HCT116 (cell line): ENCODE data around the gene ARHGEF6.

Experiments used
- EZH2 ChIP-seq: fragments of 200-600 bp; sonication (generic); IDR thresholded peaks from 2 replicates; pipeline ENCODE4 v1.6.1; 2017; ENCODE audit warnings: antibody characterized with exemption, mixed run types
- EZH2phosphoT487 ChIP-seq: fragments of 200-600 bp; IDR thresholded peaks from 2 replicates; pipeline ENCODE4 v1.6.1; 2018; ENCODE audit warnings: antibody characterized with exemption, borderline replicate concordance
- POLR2AphosphoS5 ChIP-seq: IDR thresholded peaks from 2 replicates; pipeline ENCODE4 v1.6.1; 2011; ENCODE audit warnings: mild to moderate bottlenecking, low read depth, low read length, moderate library complexity
- YY1 ChIP-seq: IDR thresholded peaks from 2 replicates; pipeline ENCODE4 v1.6.1; 2011; ENCODE audit warnings: low read length, low read depth, moderate library complexity, mild to moderate bottlenecking; ENCODE audit not compliant: insufficient replicate concordance; ENCODE audit errors: extremely low read depth
- ZNF274 ChIP-seq: fragments of 200-500 bp; sonication (Bioruptor generic); IDR thresholded peaks from 2 replicates; pipeline ENCODE4 v1.6.1; 2014; ENCODE audit warnings: mild to moderate bottlenecking, low read depth, low read length, inconsistent platforms
- TF ChIP-seq, protein P1 (sequence below), 3 experiments: fragments of 200-600 bp in 1 of 3; sonication (generic) in 1 of 3; IDR thresholded peaks in 2 of 3; conservative IDR thresholded peaks in 1 of 3; 2 replicates each; pipeline ENCODE4 v1.5.1; 2012 to 2017; ENCODE audit warnings: low read depth in 2 of 3, low read length in 2 of 3, antibody characterized with exemption in 1 of 3, borderline replicate concordance in 1 of 3, control low read depth in 1 of 3, mild to moderate bottlenecking in 1 of 3, mixed read lengths in 1 of 3, mixed run types in 1 of 3, moderate library complexity in 1 of 3; ENCODE audit not compliant: insufficient read depth in 1 of 3
- TF ChIP-seq, protein P2 (sequence below): IDR thresholded peaks from 2 replicates; pipeline ENCODE4 v1.6.1; 2012

DNA sequence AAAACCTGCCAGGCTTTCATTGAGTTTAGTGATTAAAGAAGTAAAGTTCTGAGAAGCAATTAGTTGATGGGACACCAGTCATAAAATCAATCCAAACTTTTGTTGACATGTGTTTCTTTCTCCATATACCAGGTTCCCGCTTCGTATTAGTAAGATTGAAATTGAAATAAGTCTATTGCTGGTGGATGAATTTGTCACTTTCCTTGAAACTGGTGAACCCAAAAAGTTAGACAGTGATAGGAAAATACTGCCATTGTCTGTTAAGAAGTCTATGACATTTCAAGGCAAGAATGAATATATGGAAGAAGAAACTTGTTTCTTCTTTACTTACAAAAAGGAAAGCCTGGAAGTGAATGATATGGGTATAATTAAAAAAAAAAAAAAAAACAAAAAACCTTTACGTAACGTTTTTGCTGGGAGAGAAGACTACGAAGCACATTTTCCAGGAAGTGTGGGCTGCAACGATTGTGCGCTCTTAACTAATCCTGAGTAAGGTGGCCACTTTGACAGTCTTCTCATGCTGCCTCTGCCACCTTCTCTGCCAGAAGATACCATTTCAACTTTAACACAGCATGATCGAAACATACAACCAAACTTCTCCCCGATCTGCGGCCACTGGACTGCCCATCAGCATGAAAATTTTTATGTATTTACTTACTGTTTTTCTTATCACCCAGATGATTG, 132.9 kb downstream of the ARHGEF6 start, which contains the start of gene CD40LG:
- TF ChIP-seq, protein P1, sequence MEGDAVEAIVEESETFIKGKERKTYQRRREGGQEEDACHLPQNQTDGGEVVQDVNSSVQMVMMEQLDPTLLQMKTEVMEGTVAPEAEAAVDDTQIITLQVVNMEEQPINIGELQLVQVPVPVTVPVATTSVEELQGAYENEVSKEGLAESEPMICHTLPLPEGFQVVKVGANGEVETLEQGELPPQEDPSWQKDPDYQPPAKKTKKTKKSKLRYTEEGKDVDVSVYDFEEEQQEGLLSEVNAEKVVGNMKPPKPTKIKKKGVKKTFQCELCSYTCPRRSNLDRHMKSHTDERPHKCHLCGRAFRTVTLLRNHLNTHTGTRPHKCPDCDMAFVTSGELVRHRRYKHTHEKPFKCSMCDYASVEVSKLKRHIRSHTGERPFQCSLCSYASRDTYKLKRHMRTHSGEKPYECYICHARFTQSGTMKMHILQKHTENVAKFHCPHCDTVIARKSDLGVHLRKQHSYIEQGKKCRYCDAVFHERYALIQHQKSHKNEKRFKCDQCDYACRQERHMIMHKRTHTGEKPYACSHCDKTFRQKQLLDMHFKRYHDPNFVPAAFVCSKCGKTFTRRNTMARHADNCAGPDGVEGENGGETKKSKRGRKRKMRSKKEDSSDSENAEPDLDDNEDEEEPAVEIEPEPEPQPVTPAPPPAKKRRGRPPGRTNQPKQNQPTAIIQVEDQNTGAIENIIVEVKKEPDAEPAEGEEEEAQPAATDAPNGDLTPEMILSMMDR (IDR thresholded peaks at IDR 0.05 in 2 of 3, conservative IDR thresholded peaks at IDR 0.05 in 1 of 3; ENCODE audit: borderline replicate concordance in 1 of 3, insufficient read depth in 1 of 3, low read depth in 2 of 3, low read length in 2 of 3), result no peak
- no peak for TF ChIP-seq POLR2AphosphoS5
- TF ChIP-seq, protein P2, sequence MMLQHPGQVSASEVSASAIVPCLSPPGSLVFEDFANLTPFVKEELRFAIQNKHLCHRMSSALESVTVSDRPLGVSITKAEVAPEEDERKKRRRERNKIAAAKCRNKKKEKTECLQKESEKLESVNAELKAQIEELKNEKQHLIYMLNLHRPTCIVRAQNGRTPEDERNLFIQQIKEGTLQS, result no peak
- TF ChIP-seq EZH2phosphoT487, result no peak
- TF ChIP-seq EZH2, result no peak
- TF ChIP-seq ZNF274, result no peak
- no peak for TF ChIP-seq YY1
